ENCODE data around the gene ADCY6.

Gene ADCY6

GRCh38 chr12:48789858-48790326 lies 1.0 kb upstream of the ADCY6 start:
- Histone ChIP-seq H3K27me3 (ENCODE audit: insufficient read depth, poor library complexity, severe bottlenecking) (peaks cover 27% of the 10 kb centered on the region), H3K4me3 (replicated peaks; ENCODE audit: insufficient read depth, low read length) (no peak overlapping the region), H3K27ac (replicated peaks) (no peak overlapping the region)
- no peak for DNase-seq (ENCODE audit: low read depth in 1 of 2, low spot score in 1 of 2)
- TF ChIP-seq POLR2AphosphoS5 (IDR thresholded peaks at IDR 0.05; ENCODE audit: low read depth) = no peak
- no peak for TF ChIP-seq GABPA (IDR thresholded peaks at IDR 0.05; ENCODE audit: low read depth)
- no peak for TF ChIP-seq SPI1 (IDR thresholded peaks at IDR 0.05; ENCODE audit: borderline replicate concordance, low read depth)
- TF ChIP-seq CTCF (IDR thresholded peaks at IDR 0.05; ENCODE audit: insufficient read depth, low read length) = no peak
- no peak for TF ChIP-seq REST (IDR thresholded peaks at IDR 0.05; ENCODE audit: insufficient replicate concordance, low read depth)

GRCh38 chr12:48788524-48788853 lies 400 bp downstream of the ADCY6 start:
- TF ChIP-seq SPI1 (IDR thresholded peaks at IDR 0.05; ENCODE audit: borderline replicate concordance, low read depth) (no peak), POLR2AphosphoS5 (IDR thresholded peaks at IDR 0.05; ENCODE audit: low read depth) (no peak), CTCF (IDR thresholded peaks at IDR 0.05; ENCODE audit: insufficient read depth, low read length) (no peak), GABPA (IDR thresholded peaks at IDR 0.05; ENCODE audit: low read depth) (no peak), REST (IDR thresholded peaks at IDR 0.05; ENCODE audit: insufficient replicate concordance, low read depth) (no peak)
- 0 out of 2 replicates have a peak overlapping the region, but pooled peaks have one; percentile 31 for H3K4me3 ChIP-seq (replicated peaks; ENCODE audit: insufficient read depth, low read length)
- H3K27ac ChIP-seq (replicated peaks) = no peak overlapping the region

GRCh38 chr12:48787791-48788523 lies 932 bp downstream of the ADCY6 start:
- TF ChIP-seq GABPA (IDR thresholded peaks at IDR 0.05; ENCODE audit: low read depth) (no peak), POLR2AphosphoS5 (IDR thresholded peaks at IDR 0.05; ENCODE audit: low read depth) (no peak), CTCF (IDR thresholded peaks at IDR 0.05; ENCODE audit: insufficient read depth, low read length) (no peak), REST (IDR thresholded peaks at IDR 0.05; ENCODE audit: insufficient replicate concordance, low read depth) (no peak), SPI1 (IDR thresholded peaks at IDR 0.05; ENCODE audit: borderline replicate concordance, low read depth) (no peak)
- no peak for DNase-seq (ENCODE audit: low read depth in 1 of 2, low spot score in 1 of 2)

More at GRCh38 chr12:48788524-48788853, 400 bp downstream of the ADCY6 start:
- no peak for DNase-seq (ENCODE audit: low read depth in 1 of 2, low spot score in 1 of 2)
- H3K27me3 ChIP-seq (ENCODE audit: insufficient read depth, poor library complexity, severe bottlenecking) = peaks cover 27% of the 10 kb centered on the region

More at GRCh38 chr12:48787791-48788523, 932 bp downstream of the ADCY6 start:
- Histone ChIP-seq H3K4me3 (replicated peaks; ENCODE audit: insufficient read depth, low read length) (no peak overlapping the region), H3K27me3 (ENCODE audit: insufficient read depth, poor library complexity, severe bottlenecking) (peaks cover 27% of the 10 kb centered on the region), H3K27ac (replicated peaks) (no peak overlapping the region)

Measured in HL-60 (cell line).